T-helper 1 cell treated with Interleukin-12 subunit alpha and Interleukin-12 subunit beta and Interleukin-4 antibody, amounts not matched to agents 30 μg/mL and 1 μg/mL, for 36 hours (primary cell): Measurements from ENCODE around the gene KTN1.

Experiments used
- H3K27ac Mint-ChIP-seq: one replicate; pipeline ENCODE4 v1.8.0; 2021; ENCODE audit warnings: mild to moderate bottlenecking, mixed read lengths
- H3K27me3 Mint-ChIP-seq: one replicate; pipeline ENCODE4 v1.8.0; 2021; ENCODE audit warnings: low read depth, mixed read lengths
- H3K36me3 Mint-ChIP-seq: one replicate; pipeline ENCODE4 v1.8.0; 2021; ENCODE audit warnings: low read depth, mixed read lengths
- H3K4me1 Mint-ChIP-seq: one replicate; pipeline ENCODE4 v1.8.0; 2021; ENCODE audit warnings: low read depth, mixed read lengths
- H3K4me3 Mint-ChIP-seq: one replicate; pipeline ENCODE4 v1.8.0; 2021; ENCODE audit warnings: mild to moderate bottlenecking, moderate library complexity, mixed read lengths
- H3K9me3 Mint-ChIP-seq: one replicate; pipeline ENCODE4 v1.8.0; 2021; ENCODE audit warnings: mixed read lengths

The KTN1 gene

GRCh38 chr14:55547650-55548315 lies 32.2 kb upstream of the KTN1 start:
- Mint-ChIP-seq H3K27me3 (no peaks in the 10 kb centered on the region), H3K27ac (no peak overlapping the region), H3K9me3 (no peaks in the 10 kb centered on the region), H3K36me3 (no peaks in the 10 kb centered on the region), H3K4me3 (no peak overlapping the region), H3K4me1 (no peaks in the 10 kb centered on the region)

GRCh38 chr14:55553791-55554190 lies 26.2 kb upstream of the KTN1 start:
- H3K27me3 Mint-ChIP-seq: peaks cover 6% of the 10 kb centered on the region
- no peaks in the 10 kb centered on the region for H3K36me3 Mint-ChIP-seq
- no peak overlapping the region for H3K27ac Mint-ChIP-seq
- H3K4me1 Mint-ChIP-seq: no peaks in the 10 kb centered on the region
- H3K9me3 Mint-ChIP-seq: no peaks in the 10 kb centered on the region
- H3K4me3 Mint-ChIP-seq: no peak overlapping the region

- H3K36me3 Mint-ChIP-seq: no peaks in the 10 kb centered on the region
- no peaks in the 10 kb centered on the region for H3K9me3 Mint-ChIP-seq
- H3K4me3 Mint-ChIP-seq: no peak overlapping the region
- H3K27me3 Mint-ChIP-seq: peaks cover 7% of the 10 kb centered on the region
- H3K4me1 Mint-ChIP-seq: no peaks in the 10 kb centered on the region
- H3K27ac Mint-ChIP-seq: no peak overlapping the region
These were observed 22.9 kb upstream of the KTN1 start for GRCh38 chr14:55556929-55557623.

GRCh38 chr14:55562135-55562534 lies 17.9 kb upstream of the KTN1 start:
- Mint-ChIP-seq H3K27ac (no peak overlapping the region), H3K9me3 (no peaks in the 10 kb centered on the region), H3K4me3 (no peak overlapping the region), H3K4me1 (no peaks in the 10 kb centered on the region), H3K27me3 (peaks cover 4% of the 10 kb centered on the region), H3K36me3 (no peaks in the 10 kb centered on the region)

- H3K27ac Mint-ChIP-seq: no peak overlapping the region
- no peak overlapping the region for H3K4me3 Mint-ChIP-seq
- H3K4me1 Mint-ChIP-seq: no peaks in the 10 kb centered on the region
- H3K9me3 Mint-ChIP-seq: no peaks in the 10 kb centered on the region
- no peaks in the 10 kb centered on the region for H3K36me3 Mint-ChIP-seq
- peaks cover 3% of the 10 kb centered on the region for H3K27me3 Mint-ChIP-seq
These were observed 11.4 kb upstream of the KTN1 start for GRCh38 chr14:55568618-55569017.

- H3K4me1 Mint-ChIP-seq: no peaks in the 10 kb centered on the region
- H3K9me3 Mint-ChIP-seq: no peaks in the 10 kb centered on the region
- H3K27ac Mint-ChIP-seq: no peak overlapping the region
- peaks cover 3% of the 10 kb centered on the region for H3K27me3 Mint-ChIP-seq
- H3K4me3 Mint-ChIP-seq: no peak overlapping the region
- no peaks in the 10 kb centered on the region for H3K36me3 Mint-ChIP-seq
These were observed 8.7 kb upstream of the KTN1 start for GRCh38 chr14:55571125-55571889.

GRCh38 chr14:55572578-55572977 lies 7.4 kb upstream of the KTN1 start:
- no peaks in the 10 kb centered on the region for H3K9me3 Mint-ChIP-seq
- peaks cover 3% of the 10 kb centered on the region for H3K27me3 Mint-ChIP-seq
- no peaks in the 10 kb centered on the region for H3K4me1 Mint-ChIP-seq
- no peak overlapping the region for H3K27ac Mint-ChIP-seq
- no peaks in the 10 kb centered on the region for H3K36me3 Mint-ChIP-seq
- H3K4me3 Mint-ChIP-seq: no peak overlapping the region

GRCh38 chr14:55574988-55575387 lies 5.0 kb upstream of the KTN1 start:
- Mint-ChIP-seq H3K27me3 (peaks cover 3% of the 10 kb centered on the region), H3K9me3 (no peaks in the 10 kb centered on the region), H3K4me1 (peaks cover 12% of the 10 kb centered on the region), H3K36me3 (no peaks in the 10 kb centered on the region), H3K27ac (no peak overlapping the region), H3K4me3 (no peak overlapping the region)

- H3K27me3 Mint-ChIP-seq: no peaks in the 10 kb centered on the region
- H3K27ac Mint-ChIP-seq: no peak overlapping the region
- H3K4me3 Mint-ChIP-seq: no peak overlapping the region
- no peaks in the 10 kb centered on the region for H3K36me3 Mint-ChIP-seq
- no peaks in the 10 kb centered on the region for H3K9me3 Mint-ChIP-seq
- peaks cover 20% of the 10 kb centered on the region for H3K4me1 Mint-ChIP-seq
These were observed 2.8 kb upstream of the KTN1 start for GRCh38 chr14:55577229-55577628.

GRCh38 chr14:55578511-55578910 lies 1.5 kb upstream of the KTN1 start:
- Mint-ChIP-seq H3K4me3 (peak overlapping the region; percentile 44), H3K9me3 (no peaks in the 10 kb centered on the region), H3K27me3 (no peaks in the 10 kb centered on the region), H3K36me3 (no peaks in the 10 kb centered on the region), H3K4me1 (peaks cover 27% of the 10 kb centered on the region), H3K27ac (peak overlapping the region; percentile 36)

- H3K4me1 Mint-ChIP-seq: peaks cover 30% of the 10 kb centered on the region
- H3K9me3 Mint-ChIP-seq: no peaks in the 10 kb centered on the region
- H3K4me3 Mint-ChIP-seq: peak overlapping the region; percentile 89
- no peaks in the 10 kb centered on the region for H3K27me3 Mint-ChIP-seq
- H3K36me3 Mint-ChIP-seq: no peaks in the 10 kb centered on the region
- H3K27ac Mint-ChIP-seq: peak overlapping the region; percentile 23
These were observed 699 bp downstream of the KTN1 start for GRCh38 chr14:55580470-55581341.

GRCh38 chr14:55581342-55581771 lies 1.4 kb downstream of the KTN1 start:
- H3K27ac Mint-ChIP-seq: peak overlapping the region; percentile 23
- peaks cover 34% of the 10 kb centered on the region for H3K4me1 Mint-ChIP-seq
- no peaks in the 10 kb centered on the region for H3K36me3 Mint-ChIP-seq
- no peaks in the 10 kb centered on the region for H3K9me3 Mint-ChIP-seq
- no peaks in the 10 kb centered on the region for H3K27me3 Mint-ChIP-seq
- H3K4me3 Mint-ChIP-seq: peak overlapping the region; percentile 89

- Mint-ChIP-seq H3K27me3 (no peaks in the 10 kb centered on the region), H3K27ac (no peak overlapping the region), H3K4me1 (peaks cover 41% of the 10 kb centered on the region), H3K36me3 (no peaks in the 10 kb centered on the region), H3K4me3 (no peak overlapping the region), H3K9me3 (no peaks in the 10 kb centered on the region)
These were observed 2.7 kb downstream of the KTN1 start for GRCh38 chr14:55582746-55583145.

GRCh38 chr14:55583942-55584468 lies 4.0 kb downstream of the KTN1 start:
- no peaks in the 10 kb centered on the region for H3K36me3 Mint-ChIP-seq
- no peak overlapping the region for H3K27ac Mint-ChIP-seq
- no peaks in the 10 kb centered on the region for H3K9me3 Mint-ChIP-seq
- H3K4me3 Mint-ChIP-seq: no peak overlapping the region
- no peaks in the 10 kb centered on the region for H3K27me3 Mint-ChIP-seq
- H3K4me1 Mint-ChIP-seq: peaks cover 38% of the 10 kb centered on the region
